ENCODE data around the gene CAMTA1. TPM values are rescaled to one million over a fixed set of nuclear protein-coding genes. Genes with fewer than 3 reads are reported as not detected.

CAMTA1 gene
- total RNA-seq, 3 donors from 2014 or later = 73.4 to 114 (median 82.6) TPM

GRCh38 chr1:7727809-7728471, 942.7 kb downstream of the CAMTA1 start:
- ATAC-seq (no peak), DNase-seq (no peak)
- intact Hi-C loops (cut with DNase I, micrococcal nuclease) = no loop called here
- TF ChIP-seq, protein P1, sequence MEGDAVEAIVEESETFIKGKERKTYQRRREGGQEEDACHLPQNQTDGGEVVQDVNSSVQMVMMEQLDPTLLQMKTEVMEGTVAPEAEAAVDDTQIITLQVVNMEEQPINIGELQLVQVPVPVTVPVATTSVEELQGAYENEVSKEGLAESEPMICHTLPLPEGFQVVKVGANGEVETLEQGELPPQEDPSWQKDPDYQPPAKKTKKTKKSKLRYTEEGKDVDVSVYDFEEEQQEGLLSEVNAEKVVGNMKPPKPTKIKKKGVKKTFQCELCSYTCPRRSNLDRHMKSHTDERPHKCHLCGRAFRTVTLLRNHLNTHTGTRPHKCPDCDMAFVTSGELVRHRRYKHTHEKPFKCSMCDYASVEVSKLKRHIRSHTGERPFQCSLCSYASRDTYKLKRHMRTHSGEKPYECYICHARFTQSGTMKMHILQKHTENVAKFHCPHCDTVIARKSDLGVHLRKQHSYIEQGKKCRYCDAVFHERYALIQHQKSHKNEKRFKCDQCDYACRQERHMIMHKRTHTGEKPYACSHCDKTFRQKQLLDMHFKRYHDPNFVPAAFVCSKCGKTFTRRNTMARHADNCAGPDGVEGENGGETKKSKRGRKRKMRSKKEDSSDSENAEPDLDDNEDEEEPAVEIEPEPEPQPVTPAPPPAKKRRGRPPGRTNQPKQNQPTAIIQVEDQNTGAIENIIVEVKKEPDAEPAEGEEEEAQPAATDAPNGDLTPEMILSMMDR (IDR thresholded peaks at IDR 0.05) = no peak
- Histone ChIP-seq H3K9me3 (no peaks in the 10 kb centered on the region), H3K4me3 (no peak overlapping the region), H3K36me3 (ENCODE audit: low read depth) (no peaks in the 10 kb centered on the region), H3K4me1 (ENCODE audit: low read depth) (no peaks in the 10 kb centered on the region)

DNA sequence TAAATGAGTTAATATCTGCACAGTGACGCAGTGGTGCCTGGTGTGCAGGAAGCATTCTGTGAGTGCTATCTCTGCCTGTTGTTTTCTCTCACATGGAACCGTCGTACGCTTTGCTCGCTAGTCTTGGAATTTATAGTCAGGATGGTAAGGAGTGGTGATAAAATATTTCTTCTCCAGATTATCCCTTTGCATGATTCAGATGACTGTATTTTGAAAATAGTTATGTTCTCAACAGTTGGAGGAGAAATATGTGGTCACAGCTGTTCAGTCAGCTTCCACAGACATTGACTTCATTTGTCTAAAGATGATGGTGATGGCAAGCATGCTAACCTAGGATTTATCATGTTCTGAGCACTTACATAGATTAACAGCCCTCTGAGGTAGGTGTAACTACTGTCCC, 944.5 kb downstream of the CAMTA1 start:
- Histone ChIP-seq H3K36me3 (ENCODE audit: low read depth) (no peaks in the 10 kb centered on the region), H3K4me1 (ENCODE audit: low read depth) (no peaks in the 10 kb centered on the region), H3K4me3 (no peak overlapping the region), H3K9me3 (no peaks in the 10 kb centered on the region)
- no peak for ATAC-seq
- TF ChIP-seq, protein P1 (IDR thresholded peaks at IDR 0.05) = no peak
- no peak for DNase-seq
- intact Hi-C loops (cut with DNase I, micrococcal nuclease) = no loop called here

GRCh38 chr1:7732331-7732730, 947.1 kb downstream of the CAMTA1 start:
- no peak for ATAC-seq

GRCh38 chr1:7733276-7733675, 948.0 kb downstream of the CAMTA1 start:
- DNase-seq = no peak
- no peak for ATAC-seq
- intact Hi-C loops (cut with DNase I, micrococcal nuclease) = no loop called here
- H3K4me1 ChIP-seq (ENCODE audit: low read depth) = no peaks in the 10 kb centered on the region
- TF ChIP-seq, protein P1 (IDR thresholded peaks at IDR 0.05) = no peak
- H3K36me3 ChIP-seq (ENCODE audit: low read depth) = no peaks in the 10 kb centered on the region
- no peak overlapping the region for H3K4me3 ChIP-seq
- H3K9me3 ChIP-seq = no peaks in the 10 kb centered on the region

More at GRCh38 chr1:7732331-7732730, 947.1 kb downstream of the CAMTA1 start:
- Histone ChIP-seq H3K4me1 (ENCODE audit: low read depth) (no peaks in the 10 kb centered on the region), H3K9me3 (no peaks in the 10 kb centered on the region), H3K36me3 (ENCODE audit: low read depth) (no peaks in the 10 kb centered on the region), H3K4me3 (no peak overlapping the region)
- intact Hi-C loops (cut with DNase I, micrococcal nuclease) = no loop called here
- no peak for DNase-seq
- TF ChIP-seq, protein P1 (IDR thresholded peaks at IDR 0.05) = no peak

- no peak for DNase-seq
- intact Hi-C loops (cut with DNase I, micrococcal nuclease) = no loop called here
- H3K36me3 ChIP-seq (ENCODE audit: low read depth) = no peaks in the 10 kb centered on the region
- TF ChIP-seq, protein P1 (IDR thresholded peaks at IDR 0.05) = no peak
- no peaks in the 10 kb centered on the region for H3K9me3 ChIP-seq
- H3K4me3 ChIP-seq = no peak overlapping the region
- no peaks in the 10 kb centered on the region for H3K4me1 ChIP-seq (ENCODE audit: low read depth)
- no peak for ATAC-seq
Observed at GRCh38 chr1:7738044-7738443, 952.8 kb downstream of the CAMTA1 start.

DNA sequence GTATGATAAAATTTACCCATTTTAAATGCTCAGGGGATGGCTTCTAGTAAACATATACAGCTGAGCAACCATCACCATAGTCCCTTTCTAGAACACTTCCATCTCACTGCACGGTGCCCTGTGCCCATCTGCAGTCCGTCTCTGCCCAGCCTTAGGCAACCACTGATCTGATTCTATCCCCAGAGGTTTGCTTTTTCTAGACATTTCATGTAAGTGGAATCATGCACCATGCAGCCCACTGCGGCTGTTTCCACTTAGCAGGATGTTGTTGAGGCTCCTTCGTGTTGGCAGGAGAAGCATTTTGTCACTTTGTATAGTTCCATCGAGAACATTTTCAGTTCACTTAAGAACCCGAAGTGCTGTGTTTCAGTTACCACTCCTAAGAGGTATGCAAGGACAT, 958.1 kb downstream of the CAMTA1 start:
- intact Hi-C loops (cut with DNase I, micrococcal nuclease) = no loop called here
- no peak overlapping the region for H3K4me3 ChIP-seq
- H3K36me3 ChIP-seq (ENCODE audit: low read depth) = no peaks in the 10 kb centered on the region
- TF ChIP-seq, protein P1 (IDR thresholded peaks at IDR 0.05) = no peak
- H3K4me1 ChIP-seq (ENCODE audit: low read depth) = no peaks in the 10 kb centered on the region
- DNase-seq = no peak
- no peak for ATAC-seq
- H3K9me3 ChIP-seq = no peaks in the 10 kb centered on the region

Measured in mucosa of descending colon (tissue), 3 donors.